Neural cell (in vitro differentiated cells): ENCODE data around the gene CIITA. TPM values are rescaled to one million over a fixed set of nuclear protein-coding genes. Genes with fewer than 3 reads are reported as not detected.

Source experiments
- H2AFZ ChIP-seq: fragments of 200-600, 300-800 bp; sonication (generic), shearing (Covaris generic); 2 replicates; pipeline ENCODE4 v1.6.0; 2014; ENCODE audit warnings: low read depth, mild to moderate bottlenecking, antibody characterized with exemption, low read length, moderate library complexity
- H3F3A ChIP-seq: fragments of 200-600 bp; shearing (Covaris generic); 2 replicates; pipeline ENCODE4 v1.6.1; 2016; ENCODE audit warnings: mild to moderate bottlenecking, moderate library complexity, mixed read lengths, antibody characterized with exemption, low read length; ENCODE audit not compliant: insufficient read depth, poor library complexity, severe bottlenecking
- H3K27ac ChIP-seq: fragments of 200-600, 300-800 bp; sonication (generic), shearing (Covaris generic); 2 replicates; pipeline ENCODE4 v1.5.1; 2014; ENCODE audit warnings: mild to moderate bottlenecking, low read length, moderate library complexity
- H3K27me3 ChIP-seq: fragments of 300-800, 200-600 bp; sonication (generic), shearing (Covaris generic); 2 replicates; pipeline ENCODE4 v1.6.0; 2014; ENCODE audit warnings: mild to moderate bottlenecking, low read depth, low read length, moderate library complexity; ENCODE audit not compliant: insufficient read depth
- H3K36me3 ChIP-seq: fragments of 300-800, 200-600 bp; sonication (generic), shearing (Covaris generic); 2 replicates; pipeline ENCODE4 v1.5.1; 2014; ENCODE audit warnings: mild to moderate bottlenecking, antibody characterized with exemption, low read length, moderate library complexity; ENCODE audit not compliant: insufficient read depth
- H3K4me2 ChIP-seq: fragments of 300-800, 200-600 bp; sonication (generic), shearing (Covaris generic); 2 replicates; pipeline ENCODE4 v1.6.0; 2014; ENCODE audit warnings: mild to moderate bottlenecking, low read length
- H3K4me3 ChIP-seq: fragments of 300-800, 200-600 bp; sonication (generic), shearing (Covaris generic); 2 replicates; pipeline ENCODE4 v1.5.1; 2014; ENCODE audit warnings: mild to moderate bottlenecking, low read length, moderate library complexity
- H3K79me2 ChIP-seq: fragments of 200-600 bp; shearing (Covaris generic); replicated peaks from 2 replicates; pipeline ENCODE4 v1.6.0; 2014; ENCODE audit warnings: mild to moderate bottlenecking, low read length, moderate library complexity; ENCODE audit not compliant: insufficient read depth
- H3K9ac ChIP-seq: fragments of 300-800, 200-600 bp; sonication (generic), shearing (Covaris generic); 2 replicates; pipeline ENCODE4 v1.6.1; 2016; ENCODE audit warnings: mild to moderate bottlenecking, low read length, mixed read lengths
- H3K9me2 ChIP-seq: fragments of 200-600 bp; shearing (Covaris generic); 2 replicates; pipeline ENCODE4 v1.6.1; 2016; ENCODE audit warnings: mild to moderate bottlenecking, low read length, mixed read lengths; ENCODE audit not compliant: insufficient read depth
- H3K9me3 ChIP-seq: fragments of 200-600, 300-800 bp; sonication (generic), shearing (Covaris generic); 2 replicates; pipeline ENCODE4 v1.6.1; 2016; ENCODE audit warnings: mild to moderate bottlenecking, mixed run types, low read length, moderate library complexity, mixed read lengths
- H4K20me1 ChIP-seq: fragments of 200-600 bp; shearing (Covaris generic); 2 replicates; pipeline ENCODE4 v1.6.1; 2016; ENCODE audit warnings: mild to moderate bottlenecking, mixed run types; ENCODE audit not compliant: insufficient read depth
- EP300 ChIP-seq: fragments of 450-650 bp; conservative IDR thresholded peaks from 2 replicates; pipeline ENCODE4 v1.6.1; 2014; ENCODE audit warnings: antibody characterized with exemption, mild to moderate bottlenecking, moderate library complexity; ENCODE audit not compliant: poor library complexity, severe bottlenecking
- EZH2 ChIP-seq: fragments of 200-600, 300-800 bp; shearing (Covaris generic), sonication (generic); IDR thresholded peaks from 2 replicates; pipeline ENCODE4 v1.6.1; 2014; ENCODE audit warnings: antibody characterized with exemption, low read length, borderline replicate concordance, mild to moderate bottlenecking; ENCODE audit not compliant: insufficient read depth, poor library complexity, severe bottlenecking
- MXI1 ChIP-seq: fragments of 450-650 bp; conservative IDR thresholded peaks from 2 replicates; pipeline ENCODE4 v1.6.1; 2014; ENCODE audit warnings: antibody characterized with exemption, mild to moderate bottlenecking; ENCODE audit not compliant: poor library complexity, severe bottlenecking
- POLR2AphosphoS5 ChIP-seq: IDR thresholded peaks from 2 replicates; pipeline ENCODE4 v1.6.1; 2012
- RAD21 ChIP-seq: fragments of 450-650 bp; conservative IDR thresholded peaks from 2 replicates; pipeline ENCODE4 v1.6.1; 2014; ENCODE audit warnings: antibody characterized with exemption, mild to moderate bottlenecking, moderate library complexity
- SMC3 ChIP-seq: fragments of 450-650 bp; conservative IDR thresholded peaks from 2 replicates; pipeline ENCODE4 v1.6.1; 2014; ENCODE audit warnings: antibody characterized with exemption, mild to moderate bottlenecking, moderate library complexity; ENCODE audit not compliant: poor library complexity
- TAF1 ChIP-seq: IDR thresholded peaks from 2 replicates; pipeline ENCODE4 v1.6.1; 2012; ENCODE audit warnings: low read depth
- polyA plus RNA-seq: library from polyadenylated mRNA; depleted of rRNA; stranded (reverse); fragments of >200 nt; gene quantifications from 2 replicates; pipeline ENCODE4 v1.2.3, GENCODE V29; 2014
- TF ChIP-seq, protein P1 (sequence below): IDR thresholded peaks from 2 replicates; pipeline ENCODE4 v1.6.1; 2012; ENCODE audit warnings: borderline replicate concordance
- TF ChIP-seq, protein P2 (sequence below): fragments of 450-650 bp; IDR thresholded peaks from 2 replicates; pipeline ENCODE4 v1.5.1; 2014; ENCODE audit warnings: antibody characterized with exemption, mild to moderate bottlenecking, moderate library complexity; ENCODE audit not compliant: poor library complexity, severe bottlenecking

The CIITA gene
- polyA plus RNA-seq, 1 donor from 2014 or later: not detected

DNA sequence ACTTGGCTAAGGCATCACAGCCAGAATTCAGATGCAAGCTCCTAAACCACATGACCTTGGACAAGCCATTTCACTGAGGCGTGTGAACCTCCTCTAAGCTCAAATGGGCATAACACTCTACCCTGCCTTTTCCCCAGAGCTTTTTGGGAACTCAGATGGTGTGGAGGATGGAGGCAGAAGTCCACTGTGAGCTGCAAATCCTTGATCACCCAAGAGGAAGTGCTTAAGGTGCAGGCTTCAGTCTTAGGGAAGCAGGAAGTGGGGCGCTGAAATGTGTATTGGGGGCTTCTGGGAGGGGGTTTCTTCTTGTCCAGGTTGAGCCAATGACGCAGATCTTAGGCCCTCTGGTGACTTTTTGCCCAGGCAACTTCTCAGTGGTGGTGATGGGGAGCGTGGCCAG is 12.9 kb downstream of the CIITA start:
- Histone ChIP-seq H3K79me2 (no peaks in the 10 kb centered on the region), H3K4me2 (no peak overlapping the region), H3K36me3 (no peaks in the 10 kb centered on the region), H3F3A (no peaks in the 10 kb centered on the region), H2AFZ (no peak overlapping the region), H3K27me3 (peaks cover 2% of the 10 kb centered on the region), H3K4me3 (no peak overlapping the region), H3K9ac (no peak overlapping the region), H4K20me1 (no peaks in the 10 kb centered on the region), H3K9me2 (no peaks in the 10 kb centered on the region), H3K9me3 (no peaks in the 10 kb centered on the region), H3K27ac (no peak overlapping the region)
- TF ChIP-seq MXI1: no peak
- TF ChIP-seq RAD21: no peak
- TF ChIP-seq, protein P1, sequence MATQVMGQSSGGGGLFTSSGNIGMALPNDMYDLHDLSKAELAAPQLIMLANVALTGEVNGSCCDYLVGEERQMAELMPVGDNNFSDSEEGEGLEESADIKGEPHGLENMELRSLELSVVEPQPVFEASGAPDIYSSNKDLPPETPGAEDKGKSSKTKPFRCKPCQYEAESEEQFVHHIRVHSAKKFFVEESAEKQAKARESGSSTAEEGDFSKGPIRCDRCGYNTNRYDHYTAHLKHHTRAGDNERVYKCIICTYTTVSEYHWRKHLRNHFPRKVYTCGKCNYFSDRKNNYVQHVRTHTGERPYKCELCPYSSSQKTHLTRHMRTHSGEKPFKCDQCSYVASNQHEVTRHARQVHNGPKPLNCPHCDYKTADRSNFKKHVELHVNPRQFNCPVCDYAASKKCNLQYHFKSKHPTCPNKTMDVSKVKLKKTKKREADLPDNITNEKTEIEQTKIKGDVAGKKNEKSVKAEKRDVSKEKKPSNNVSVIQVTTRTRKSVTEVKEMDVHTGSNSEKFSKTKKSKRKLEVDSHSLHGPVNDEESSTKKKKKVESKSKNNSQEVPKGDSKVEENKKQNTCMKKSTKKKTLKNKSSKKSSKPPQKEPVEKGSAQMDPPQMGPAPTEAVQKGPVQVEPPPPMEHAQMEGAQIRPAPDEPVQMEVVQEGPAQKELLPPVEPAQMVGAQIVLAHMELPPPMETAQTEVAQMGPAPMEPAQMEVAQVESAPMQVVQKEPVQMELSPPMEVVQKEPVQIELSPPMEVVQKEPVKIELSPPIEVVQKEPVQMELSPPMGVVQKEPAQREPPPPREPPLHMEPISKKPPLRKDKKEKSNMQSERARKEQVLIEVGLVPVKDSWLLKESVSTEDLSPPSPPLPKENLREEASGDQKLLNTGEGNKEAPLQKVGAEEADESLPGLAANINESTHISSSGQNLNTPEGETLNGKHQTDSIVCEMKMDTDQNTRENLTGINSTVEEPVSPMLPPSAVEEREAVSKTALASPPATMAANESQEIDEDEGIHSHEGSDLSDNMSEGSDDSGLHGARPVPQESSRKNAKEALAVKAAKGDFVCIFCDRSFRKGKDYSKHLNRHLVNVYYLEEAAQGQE: no peak
- TF ChIP-seq, protein P2, sequence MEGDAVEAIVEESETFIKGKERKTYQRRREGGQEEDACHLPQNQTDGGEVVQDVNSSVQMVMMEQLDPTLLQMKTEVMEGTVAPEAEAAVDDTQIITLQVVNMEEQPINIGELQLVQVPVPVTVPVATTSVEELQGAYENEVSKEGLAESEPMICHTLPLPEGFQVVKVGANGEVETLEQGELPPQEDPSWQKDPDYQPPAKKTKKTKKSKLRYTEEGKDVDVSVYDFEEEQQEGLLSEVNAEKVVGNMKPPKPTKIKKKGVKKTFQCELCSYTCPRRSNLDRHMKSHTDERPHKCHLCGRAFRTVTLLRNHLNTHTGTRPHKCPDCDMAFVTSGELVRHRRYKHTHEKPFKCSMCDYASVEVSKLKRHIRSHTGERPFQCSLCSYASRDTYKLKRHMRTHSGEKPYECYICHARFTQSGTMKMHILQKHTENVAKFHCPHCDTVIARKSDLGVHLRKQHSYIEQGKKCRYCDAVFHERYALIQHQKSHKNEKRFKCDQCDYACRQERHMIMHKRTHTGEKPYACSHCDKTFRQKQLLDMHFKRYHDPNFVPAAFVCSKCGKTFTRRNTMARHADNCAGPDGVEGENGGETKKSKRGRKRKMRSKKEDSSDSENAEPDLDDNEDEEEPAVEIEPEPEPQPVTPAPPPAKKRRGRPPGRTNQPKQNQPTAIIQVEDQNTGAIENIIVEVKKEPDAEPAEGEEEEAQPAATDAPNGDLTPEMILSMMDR: no peak
- TF ChIP-seq EZH2: no peak
- no peak for TF ChIP-seq SMC3
- TF ChIP-seq EP300: no peak
- TF ChIP-seq TAF1: no peak

DNA sequence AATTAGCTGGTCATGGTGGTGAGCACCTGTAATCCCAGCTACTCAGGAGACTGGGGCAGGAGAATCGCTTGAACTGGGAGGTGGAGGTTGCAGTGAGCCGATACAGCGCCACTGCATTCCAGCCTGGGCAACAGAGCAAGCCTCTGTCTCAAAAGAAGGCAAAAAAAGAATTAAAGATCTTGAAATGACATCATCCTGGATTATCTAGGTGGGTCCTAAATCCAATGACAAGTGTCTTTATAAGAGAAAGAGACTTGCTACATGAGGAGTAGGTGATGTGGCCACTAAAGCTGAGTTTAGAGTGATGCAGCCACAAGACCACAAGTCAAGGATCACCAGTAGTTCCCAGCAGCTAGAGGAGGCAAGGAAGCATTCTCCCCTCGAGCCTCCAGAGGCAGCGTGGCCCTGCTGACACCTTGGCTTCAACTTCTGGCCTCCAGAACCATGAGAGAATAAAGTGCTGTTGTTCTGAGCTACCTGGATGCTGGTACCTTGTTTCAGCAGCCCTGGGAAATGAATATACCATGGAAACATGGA is 15.8 kb downstream of the CIITA start:
- H3K9ac ChIP-seq: no peak overlapping the region
- no peaks in the 10 kb centered on the region for H3K9me3 ChIP-seq
- no peaks in the 10 kb centered on the region for H3K79me2 ChIP-seq
- H3K27me3 ChIP-seq: peaks cover 18% of the 10 kb centered on the region
- H3K27ac ChIP-seq: no peak overlapping the region
- H4K20me1 ChIP-seq: no peaks in the 10 kb centered on the region
- TF ChIP-seq MXI1: no peak
- TF ChIP-seq, protein P2: no peak
- no peak for TF ChIP-seq RAD21
- TF ChIP-seq EP300: no peak
- TF ChIP-seq, protein P1: no peak
- TF ChIP-seq SMC3: no peak
- TF ChIP-seq POLR2AphosphoS5: no peak
- no peak for TF ChIP-seq EZH2
- no peak for TF ChIP-seq TAF1
- H2AFZ ChIP-seq: no peak overlapping the region
- H3F3A ChIP-seq: no peaks in the 10 kb centered on the region
- H3K9me2 ChIP-seq: no peaks in the 10 kb centered on the region
- no peaks in the 10 kb centered on the region for H3K36me3 ChIP-seq
- H3K4me2 ChIP-seq: no peak overlapping the region
- H3K4me3 ChIP-seq: no peak overlapping the region
